Measurements from ENCODE around the gene ALOX5.

DNA sequence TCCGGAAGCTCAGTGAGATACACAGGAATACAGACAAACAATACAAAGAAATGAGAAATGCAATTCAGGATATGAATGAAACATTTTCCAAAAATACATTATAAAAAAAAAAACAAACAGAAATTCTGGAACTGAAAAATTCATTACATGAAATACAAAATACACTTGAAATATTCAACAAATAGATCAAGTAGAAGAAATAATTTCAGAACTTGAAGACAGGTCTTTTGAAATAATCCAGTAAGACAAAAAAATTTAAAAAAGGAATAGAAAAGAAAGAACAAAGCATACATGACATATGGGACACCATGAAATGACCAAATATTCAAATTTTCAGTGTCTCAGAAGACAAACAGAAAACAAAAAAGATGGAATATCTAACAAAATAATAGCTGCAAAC, 102.5 kb downstream of the ALOX5 start:
- TF ChIP-seq, protein P1, sequence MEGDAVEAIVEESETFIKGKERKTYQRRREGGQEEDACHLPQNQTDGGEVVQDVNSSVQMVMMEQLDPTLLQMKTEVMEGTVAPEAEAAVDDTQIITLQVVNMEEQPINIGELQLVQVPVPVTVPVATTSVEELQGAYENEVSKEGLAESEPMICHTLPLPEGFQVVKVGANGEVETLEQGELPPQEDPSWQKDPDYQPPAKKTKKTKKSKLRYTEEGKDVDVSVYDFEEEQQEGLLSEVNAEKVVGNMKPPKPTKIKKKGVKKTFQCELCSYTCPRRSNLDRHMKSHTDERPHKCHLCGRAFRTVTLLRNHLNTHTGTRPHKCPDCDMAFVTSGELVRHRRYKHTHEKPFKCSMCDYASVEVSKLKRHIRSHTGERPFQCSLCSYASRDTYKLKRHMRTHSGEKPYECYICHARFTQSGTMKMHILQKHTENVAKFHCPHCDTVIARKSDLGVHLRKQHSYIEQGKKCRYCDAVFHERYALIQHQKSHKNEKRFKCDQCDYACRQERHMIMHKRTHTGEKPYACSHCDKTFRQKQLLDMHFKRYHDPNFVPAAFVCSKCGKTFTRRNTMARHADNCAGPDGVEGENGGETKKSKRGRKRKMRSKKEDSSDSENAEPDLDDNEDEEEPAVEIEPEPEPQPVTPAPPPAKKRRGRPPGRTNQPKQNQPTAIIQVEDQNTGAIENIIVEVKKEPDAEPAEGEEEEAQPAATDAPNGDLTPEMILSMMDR (conservative IDR thresholded peaks at IDR 0.05) = no peak
- TF ChIP-seq EZH2 (IDR thresholded peaks at IDR 0.05; ENCODE audit: low read depth) = no peak
